GM19351 (cell line): Measurements from ENCODE around the gene SELL.
"Not testable (repeated sequence)": the region's sequence is repeated elsewhere in the genome, so short reads cannot be mapped to it uniquely, and the experiment has no call there.

Source experiments
- ATAC-seq: cut with Tn5 transposase; IDR thresholded peaks from one replicate; pipeline ENCODE4 v1.9.1; 2021; ENCODE audit warnings: mild to moderate bottlenecking, moderate library complexity; ENCODE audit not compliant: unreplicated experiment

The SELL gene

DNA sequence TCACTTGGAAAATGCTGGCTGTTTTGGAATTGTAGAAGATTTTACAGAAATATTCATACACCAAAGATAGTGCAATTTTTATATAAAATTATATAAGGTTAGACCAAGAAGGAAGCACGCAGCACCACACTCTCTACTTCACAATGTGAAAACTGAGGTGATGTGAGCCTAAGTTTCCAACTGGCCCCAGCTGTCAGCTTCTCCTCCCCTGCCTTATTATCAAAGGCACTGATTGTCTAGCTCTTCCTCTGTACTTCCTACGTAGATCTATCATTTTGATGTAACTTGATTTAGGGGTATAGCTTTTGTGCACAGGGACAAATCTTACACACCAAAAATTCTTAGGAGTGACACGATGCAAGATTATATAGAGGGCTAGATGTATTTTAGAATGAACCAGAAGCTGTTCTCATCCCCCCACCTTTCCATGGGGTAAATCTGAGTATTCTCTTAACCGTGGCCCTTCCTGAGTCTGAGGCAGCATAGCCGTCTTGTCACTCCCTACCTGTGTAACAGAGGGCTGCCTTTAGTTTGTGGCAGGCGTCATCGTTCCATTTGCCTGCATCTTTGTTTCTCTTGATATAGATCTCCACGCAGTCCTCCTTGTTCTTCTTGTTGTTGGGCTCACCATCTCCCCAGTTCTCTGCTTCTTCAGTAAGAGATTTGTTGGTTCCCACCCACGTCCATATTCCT, 3.4 kb downstream of the SELL start:
- no peak for ATAC-seq

DNA sequence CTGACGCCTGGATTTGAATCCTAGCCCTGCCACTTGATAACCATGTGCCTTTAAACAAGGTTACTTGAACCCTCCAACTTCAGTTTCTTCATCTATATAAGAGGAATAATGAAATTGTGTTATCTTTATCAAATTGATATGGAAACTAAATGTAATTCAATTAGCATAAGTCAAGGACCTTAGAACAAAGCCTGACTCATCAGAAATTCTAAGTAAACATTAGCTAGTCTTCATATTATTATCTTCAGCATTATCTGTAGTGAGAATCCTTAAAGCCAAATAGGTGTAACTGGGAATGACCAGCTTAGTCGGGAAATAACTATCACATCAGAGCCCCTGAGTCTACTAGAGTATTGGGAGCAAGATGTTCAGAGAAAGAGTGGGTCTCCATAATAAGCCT, 6.6 kb downstream of the SELL start:
- no peak for ATAC-seq

DNA sequence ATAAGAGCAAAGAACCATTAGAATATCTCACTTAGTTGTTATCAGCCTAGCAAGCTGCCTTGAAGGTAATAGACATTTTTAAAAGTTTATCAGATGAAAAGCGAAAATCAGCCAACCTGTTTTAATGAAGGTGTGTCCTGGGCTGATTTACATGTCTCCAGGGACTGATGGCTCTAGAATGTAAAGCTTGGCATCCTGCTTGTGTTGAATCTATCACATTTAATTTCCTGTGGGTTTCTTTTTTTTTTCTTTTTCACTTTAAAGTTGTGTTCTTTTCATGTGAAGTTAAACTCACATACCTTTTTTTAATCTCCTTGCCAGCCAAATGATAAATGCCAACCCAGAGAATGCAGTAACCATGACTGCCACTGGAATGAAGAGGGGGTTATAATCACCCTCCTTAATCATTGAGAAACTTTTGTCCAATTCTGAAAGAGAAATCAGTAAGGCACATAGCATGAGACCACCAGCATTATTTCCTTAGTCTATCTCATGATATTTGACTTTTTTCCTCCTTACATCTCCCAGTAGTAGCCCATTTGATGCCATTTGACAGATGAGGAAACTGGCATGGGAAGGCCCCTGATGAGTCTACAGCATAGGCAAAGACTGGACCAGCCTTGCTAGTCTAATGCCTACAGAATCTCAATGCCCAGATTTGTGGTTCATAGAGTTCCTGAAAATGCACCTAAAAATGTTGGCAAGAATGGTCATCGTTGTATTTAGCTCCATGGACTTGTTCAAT, 10.0 kb downstream of the SELL start:
- no peak for ATAC-seq

DNA sequence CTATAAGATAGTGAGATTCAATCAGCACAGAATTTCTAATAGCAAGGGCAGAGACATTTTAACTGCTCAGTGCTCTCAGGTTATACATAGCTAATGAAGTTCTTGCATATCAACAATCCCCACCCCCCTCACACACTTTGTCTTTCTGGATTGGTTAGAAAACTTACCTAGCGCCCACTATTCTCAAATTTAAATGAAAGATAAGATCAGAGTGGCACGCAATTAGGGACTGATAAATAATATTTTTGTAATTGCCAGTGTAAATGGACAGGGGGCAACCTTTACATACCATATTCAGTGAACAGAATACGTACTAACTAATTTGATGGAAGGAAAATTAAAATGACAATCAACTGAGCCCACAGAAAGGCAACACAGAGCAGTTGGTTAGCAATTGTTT, 11.7 kb downstream of the SELL start:
- ATAC-seq, result no peak

DNA sequence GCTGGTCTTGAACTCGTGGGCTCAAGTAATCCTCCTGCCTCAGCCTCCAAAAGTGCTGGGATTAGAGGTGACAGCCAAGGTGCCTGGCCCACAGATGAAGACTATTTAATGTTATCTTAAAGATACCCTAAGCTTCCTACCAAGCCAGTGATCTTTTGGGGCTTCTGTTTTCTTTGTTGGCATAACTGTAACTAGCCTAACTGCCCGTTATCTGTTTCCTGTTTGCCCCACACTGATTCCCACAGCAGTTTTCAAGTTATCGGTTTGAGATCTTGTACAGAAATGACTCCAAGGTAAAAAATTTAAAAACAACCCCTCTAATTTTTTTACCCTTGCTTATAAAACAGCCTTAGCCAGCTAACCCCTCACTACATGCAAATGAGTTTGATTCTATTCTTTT, 12.4 kb downstream of the SELL start:
- no peak for ATAC-seq

DNA sequence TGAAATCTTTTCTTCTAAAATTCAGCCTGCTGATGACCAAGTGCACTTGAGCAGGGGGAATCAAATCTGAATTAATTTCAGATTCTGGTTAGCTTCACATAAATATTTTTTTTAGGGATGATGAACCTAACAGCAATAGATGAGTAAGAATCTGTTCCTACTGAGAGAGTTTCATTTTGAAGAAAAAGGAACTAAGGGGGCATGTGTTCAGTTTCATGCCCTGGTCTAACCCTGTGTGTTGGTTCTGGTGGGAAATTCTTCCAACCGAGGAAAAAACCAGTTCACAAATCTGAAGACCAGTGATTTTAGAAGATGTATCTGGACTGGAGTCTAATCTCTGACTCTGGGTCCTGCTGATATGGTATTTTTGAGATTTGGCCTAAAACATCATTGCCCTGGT, 13.7 kb downstream of the SELL start:
- peak; percentile 47 for ATAC-seq

DNA sequence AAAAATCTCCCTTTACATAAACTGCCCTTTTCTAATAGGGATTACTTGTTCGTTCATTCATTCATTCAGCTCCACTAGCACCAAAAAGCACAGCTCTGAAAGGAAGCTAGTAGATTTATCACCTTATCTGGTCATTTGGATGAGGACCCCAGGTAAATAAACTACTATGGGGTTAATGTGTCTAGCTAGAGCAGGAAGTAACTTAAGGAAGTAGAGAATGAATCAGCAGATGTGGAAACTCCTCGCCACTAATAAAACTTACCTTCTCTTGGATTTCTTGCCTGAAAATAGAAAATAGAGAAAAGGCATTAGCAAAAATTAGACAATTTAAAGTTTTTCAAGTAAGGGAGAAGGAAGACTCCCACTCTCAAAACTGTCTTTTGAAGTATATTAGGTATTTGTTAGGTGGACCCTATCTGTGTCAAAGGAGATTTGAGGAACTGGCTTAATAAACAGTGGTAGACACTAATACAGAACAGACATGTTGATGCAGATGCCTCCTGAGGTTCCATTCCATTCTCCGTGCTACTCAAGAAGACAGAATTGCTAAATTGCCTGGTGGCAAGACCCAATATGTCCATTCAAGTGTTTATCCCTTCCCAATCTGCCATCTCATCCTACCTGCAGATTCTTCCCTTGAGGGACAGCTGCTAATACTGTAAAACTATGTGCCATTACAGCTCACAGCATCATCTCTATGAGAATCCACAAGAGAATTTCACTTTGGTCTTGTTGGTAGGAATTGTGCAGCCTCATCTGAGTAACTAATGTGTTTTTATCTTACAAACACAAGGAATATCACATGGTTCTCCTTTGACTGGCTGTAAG, 14.9 kb downstream of the SELL start:
- ATAC-seq, result no peak

DNA sequence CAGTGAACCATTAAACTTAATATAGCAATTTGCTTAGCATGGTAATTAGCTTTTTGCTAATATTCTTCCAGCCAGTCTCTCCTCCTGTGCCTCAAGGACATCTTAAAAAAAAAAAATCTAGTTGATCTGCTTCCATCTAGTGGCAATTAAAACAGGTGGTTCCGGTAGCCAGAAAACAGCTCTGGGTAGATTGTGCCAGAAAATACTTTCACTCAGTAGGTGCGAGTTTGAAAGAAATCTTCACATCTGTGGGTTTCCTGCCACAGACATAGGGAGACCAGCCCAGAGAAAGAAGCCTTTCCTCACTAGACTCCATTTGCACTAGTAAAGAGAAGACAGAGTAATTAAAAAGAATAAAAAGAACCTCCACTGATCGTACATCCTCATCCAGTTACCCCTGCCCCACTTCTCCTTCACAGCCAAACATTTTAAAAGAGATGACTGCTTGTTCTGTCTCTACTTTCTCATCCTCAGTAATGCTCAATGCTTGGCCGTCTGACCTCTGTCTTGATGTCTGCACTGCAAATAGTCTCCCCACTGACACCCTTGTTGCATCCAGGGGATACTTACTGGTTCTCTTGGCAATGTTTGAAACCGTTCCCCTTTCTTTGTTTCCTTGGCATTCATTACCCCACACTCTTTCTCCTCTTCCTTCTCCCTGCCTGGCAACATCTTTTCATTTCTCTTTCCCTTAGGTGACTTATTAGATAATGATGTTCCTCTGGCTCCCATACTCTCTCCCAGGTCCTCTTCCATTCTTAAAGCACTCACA, 16.9 kb downstream of the SELL start:
- peak; percentile 42 for ATAC-seq

DNA sequence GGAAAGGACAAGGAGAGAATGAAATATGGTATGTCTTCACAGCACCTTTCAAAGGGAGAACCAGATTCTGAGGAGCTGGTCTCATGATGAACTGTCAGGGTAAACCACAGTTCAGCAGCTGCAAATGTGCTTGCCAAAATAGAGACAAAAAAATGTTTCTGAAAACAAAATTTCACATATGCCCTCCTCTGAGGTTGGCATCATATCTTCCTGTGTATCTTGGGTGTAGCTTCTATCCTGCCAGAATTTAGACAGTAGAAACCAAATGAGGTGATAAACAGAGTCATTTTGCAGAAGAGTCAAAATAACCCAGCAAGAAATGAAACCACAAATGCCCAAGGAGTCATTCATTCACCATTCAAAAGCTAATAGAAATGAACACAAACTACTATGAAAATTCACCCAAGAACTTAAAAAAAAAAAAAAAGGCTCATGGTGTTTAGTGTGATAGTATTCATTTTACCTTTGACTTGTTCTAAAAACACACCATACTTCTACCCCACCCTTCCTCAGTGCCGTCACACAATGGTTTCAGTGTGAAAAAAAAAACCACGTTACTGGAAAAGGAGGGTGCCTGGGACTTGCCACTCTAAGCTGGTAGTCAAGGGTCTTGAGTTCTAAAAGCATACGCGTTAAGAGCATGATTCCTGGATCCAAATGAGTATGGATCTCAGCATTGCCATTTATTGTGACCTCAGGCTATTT, 18.5 kb downstream of the SELL start:
- no peak for ATAC-seq

DNA sequence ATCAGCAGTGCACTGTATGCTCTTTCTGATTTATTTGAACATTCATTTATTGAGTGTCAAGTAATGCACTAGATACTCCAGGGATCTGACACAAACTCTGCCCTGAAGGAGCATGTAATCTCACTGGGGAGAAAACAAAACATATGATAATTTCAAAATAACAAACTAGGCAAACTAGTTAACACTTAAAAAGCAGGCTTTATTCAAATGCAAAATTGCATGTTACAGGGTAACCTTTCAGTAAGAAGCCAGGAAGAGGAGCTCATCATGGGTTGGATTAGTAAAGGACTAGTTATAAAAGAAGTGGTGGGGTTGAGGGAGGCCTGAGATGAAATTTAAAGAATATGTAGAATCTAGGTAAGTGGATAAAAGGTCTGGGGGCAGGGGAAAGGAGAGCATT, 20.9 kb downstream of the SELL start:
- ATAC-seq, result no peak

DNA sequence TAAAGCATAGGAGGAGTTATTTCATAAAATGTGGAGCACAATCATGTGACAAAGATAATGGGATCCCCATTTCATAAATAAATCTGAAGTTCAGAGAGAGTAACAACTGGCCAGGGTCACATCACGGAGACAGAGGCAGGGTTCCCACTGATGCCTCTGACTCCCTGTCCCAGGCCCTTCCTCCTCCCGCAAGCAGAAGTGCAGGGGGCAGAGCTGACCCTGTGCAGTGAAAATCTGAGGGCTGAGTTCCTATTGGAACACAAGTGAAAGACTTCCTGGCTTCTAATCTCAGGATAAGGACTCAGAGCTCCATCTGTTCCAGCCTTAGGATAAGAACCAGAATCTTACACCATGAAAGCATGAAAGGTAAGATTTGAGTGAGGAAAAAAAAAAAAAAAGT, 22.0 kb downstream of the SELL start:
- no peak for ATAC-seq

DNA sequence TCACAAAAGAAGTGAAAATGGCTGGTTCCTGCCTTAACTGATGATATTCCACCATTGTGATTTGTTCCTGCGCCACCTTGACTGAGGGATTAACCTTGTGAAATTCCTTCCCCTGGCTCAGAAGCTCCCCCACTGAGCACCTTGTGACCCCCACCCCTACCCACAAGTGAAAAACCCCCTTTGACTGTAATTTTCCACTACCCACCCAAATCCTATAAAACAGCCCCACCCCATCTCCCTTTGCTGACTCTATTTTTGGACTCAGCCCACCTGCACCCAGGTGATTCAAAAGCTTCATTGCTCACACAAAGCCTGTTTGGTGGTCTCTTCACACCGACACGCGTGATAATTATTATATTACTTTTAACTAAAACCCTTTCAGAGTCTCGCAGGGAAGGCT, 23.0 kb downstream of the SELL start:
- ATAC-seq, result not testable (repeated sequence)

DNA sequence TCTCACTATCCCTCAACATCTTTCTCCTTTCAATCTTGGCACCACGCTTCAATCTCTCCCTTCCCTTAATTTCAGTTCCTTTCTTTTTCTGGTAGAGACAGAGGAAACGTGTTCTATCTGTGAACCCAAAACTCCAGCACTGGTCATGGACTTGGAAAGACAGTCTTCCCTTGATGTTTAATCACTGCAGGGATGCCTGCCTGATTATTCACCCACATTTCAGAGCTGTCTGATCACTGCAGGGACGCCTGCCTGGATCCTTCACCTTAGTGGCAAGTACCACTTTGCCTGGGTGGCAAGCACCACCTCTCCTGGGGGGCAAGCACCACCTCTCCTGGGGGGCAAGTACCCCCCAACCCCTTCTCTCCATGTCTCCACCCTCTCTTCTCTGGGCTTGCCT, 27.8 kb downstream of the SELL start:
- ATAC-seq, result no peak

DNA sequence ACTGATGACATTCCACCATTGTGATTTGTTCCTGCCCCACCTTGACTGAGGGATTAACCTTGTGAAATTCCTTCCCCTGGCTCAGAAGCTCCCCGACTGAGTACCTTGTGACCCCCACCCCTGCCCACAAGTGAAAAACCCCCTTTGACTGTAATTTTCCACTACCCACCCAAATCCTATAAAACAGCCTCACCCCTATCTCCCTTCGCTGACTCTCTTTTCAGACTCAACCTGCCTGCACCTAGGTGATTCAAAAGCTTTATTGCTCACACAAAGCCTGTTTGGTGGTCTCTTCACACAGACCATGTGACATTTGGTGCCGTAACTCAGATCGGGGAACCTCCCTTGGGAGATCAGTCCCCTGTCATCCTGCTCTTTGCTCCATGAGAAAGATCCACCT, 28.3 kb downstream of the SELL start:
- ATAC-seq, result not testable (repeated sequence)

DNA sequence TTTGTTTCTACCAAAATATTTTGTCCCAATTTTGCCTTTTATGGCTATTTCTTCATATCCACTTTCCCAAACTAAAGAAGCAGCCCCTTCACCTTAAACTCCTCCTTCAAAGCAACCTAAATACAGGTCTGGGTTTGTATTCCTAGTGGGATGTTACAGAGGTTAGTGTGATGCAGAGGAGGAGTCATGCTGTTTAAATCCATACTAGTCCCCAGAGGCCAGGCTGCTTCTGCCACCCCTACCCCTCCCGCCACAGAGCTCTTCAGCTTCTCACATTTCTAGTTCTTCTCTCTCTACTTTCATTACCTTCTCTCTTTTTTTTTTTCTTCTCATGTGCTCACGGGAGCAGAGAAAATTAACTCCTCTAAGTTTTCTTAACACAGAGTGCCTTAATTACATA, 29.3 kb downstream of the SELL start:
- ATAC-seq, result no peak

DNA sequence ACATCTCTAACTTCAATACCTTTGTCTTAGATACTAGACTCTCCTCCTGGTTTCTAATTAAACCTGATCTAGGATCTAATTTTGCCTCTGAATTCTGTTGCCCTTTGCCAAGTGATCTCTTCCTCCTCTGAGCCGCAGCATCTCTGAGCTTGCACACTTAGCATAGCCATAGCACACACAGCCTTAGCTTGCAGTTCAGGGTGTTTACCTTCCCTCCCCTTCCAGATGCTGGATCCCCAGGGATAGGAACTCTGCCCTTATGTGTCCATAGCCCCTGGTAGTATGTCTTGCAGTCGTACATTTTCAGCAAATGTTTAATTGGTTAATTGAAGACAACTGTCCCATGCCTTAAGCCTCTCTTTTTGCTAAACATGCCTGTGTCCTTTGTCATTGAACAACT, 30.3 kb downstream of the SELL start:
- peak; percentile 23 for ATAC-seq

DNA sequence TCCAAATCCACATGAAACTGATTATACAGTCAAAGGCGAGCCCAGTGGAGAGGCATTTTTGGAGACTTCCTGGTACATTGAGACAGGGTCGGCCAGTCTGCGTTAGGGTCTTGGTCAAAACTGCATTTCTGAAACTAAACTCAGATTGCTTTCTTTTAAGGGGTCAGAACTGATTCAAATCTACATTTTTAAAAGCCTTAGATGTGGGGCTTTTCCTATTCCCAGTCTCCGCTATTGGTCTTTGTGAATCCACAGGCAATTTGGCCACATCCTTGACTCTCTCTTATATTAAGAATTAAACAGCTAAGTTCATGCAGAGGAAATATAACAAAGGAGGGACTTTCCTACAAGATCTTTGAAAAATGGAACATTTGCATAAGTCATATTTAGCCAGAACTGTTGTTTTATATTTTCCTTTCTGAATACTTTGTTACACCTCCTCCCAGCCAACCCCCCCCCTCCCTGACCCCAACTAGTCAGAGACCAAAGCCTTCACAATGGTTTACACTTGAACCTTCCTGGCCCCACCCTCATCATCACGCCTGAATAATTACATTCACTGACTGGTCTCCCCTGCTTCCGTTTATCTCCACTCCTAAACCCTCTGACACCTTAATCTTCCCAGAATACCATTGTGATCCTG, 30.9 kb downstream of the SELL start:
- ATAC-seq, result peak; percentile 65

DNA sequence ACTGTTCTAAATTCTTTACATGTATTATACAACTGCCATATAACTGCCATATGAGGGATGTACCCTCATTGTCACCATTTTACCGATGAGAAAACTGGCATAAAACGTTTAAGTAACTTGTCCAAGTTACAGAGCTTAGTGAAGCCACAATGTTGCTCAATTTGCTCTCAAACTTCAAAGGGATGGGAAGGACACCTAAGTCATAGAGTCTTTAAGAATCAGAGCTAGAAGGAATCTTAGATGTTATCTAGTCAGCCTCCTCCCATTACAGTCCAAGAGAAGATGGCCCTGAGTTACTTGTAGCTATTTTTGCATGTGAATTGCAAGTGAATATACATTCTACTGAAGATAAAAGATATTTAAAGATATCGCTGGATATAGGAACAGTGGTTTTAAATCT, 31.7 kb downstream of the SELL start:
- ATAC-seq, result no peak

DNA sequence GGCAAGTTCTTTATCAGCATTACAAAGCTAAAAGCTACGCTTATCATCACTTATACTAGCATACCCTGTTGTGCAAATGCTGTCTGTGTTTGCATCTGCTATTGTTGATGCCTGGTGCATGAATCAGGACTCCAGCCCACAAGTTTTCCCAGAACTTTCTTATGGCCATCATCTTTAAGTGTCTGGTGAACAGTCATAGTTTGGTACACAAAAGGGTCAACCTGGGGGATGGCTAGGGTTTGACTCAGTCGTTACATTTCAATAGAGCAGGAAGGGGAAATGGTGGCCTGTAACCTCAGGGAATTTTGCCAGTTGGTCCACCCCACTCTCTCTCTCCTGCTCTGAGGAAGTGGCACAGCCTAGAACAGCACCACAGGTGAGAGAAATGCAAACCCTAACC, 35.4 kb downstream of the SELL start:
- ATAC-seq, result no peak

DNA sequence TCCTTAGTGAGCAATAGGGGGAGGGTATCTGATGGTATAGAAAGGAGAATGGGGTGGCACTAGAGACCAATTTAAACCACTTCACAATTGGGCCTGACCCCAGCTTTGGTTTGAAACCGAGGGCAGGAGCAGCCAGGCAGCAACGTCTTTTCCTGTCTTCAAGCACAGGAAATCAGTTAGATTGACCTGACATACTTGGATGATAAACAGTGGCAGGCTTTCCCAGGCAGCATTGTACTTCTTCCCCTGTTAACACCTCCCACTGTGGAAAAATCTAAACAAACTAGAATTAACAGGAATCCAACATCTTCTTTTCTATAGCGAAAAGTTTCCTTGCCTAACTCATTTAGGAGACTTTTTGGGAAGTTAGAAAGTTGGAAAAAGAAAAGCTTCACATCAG, 40.6 kb downstream of the SELL start:
- no peak for ATAC-seq
